ENCODE measurements around the gene SNURF.
"Not testable (repeated sequence)": the region's sequence is repeated elsewhere in the genome, so short reads cannot be mapped to it uniquely, and the experiment has no call there.

The SNURF gene

GRCh38 chr15:24954783-24955530 is at the start of gene SNURF, which contains the start of gene SNRPN:
TSS of gene SNURF (plus strand) at chr15:24954987. CDS start at chr15:24955049, 62 bp downstream.
TSS of gene SNRPN (plus strand) at chr15:24954987. CDS start at chr15:24974454, 19,467 bp downstream.
- peak; percentile 69 for DNase-seq (ENCODE audit: low read depth)

GRCh38 chr15:24916305-24917009 is 38.3 kb upstream of the SNURF start:
- no peak for DNase-seq (ENCODE audit: low read depth)

GRCh38 chr15:24917431-24917830 is 37.4 kb upstream of the SNURF start:
- DNase-seq (ENCODE audit: low read depth): no peak

GRCh38 chr15:24919446-24919845 is 35.3 kb upstream of the SNURF start:
- no peak for DNase-seq (ENCODE audit: low read depth)

GRCh38 chr15:24922781-24923180 is 32.0 kb upstream of the SNURF start:
- not testable (repeated sequence) for DNase-seq (ENCODE audit: low read depth)

GRCh38 chr15:24924153-24924552 is 30.6 kb upstream of the SNURF start:
- no peak for DNase-seq (ENCODE audit: low read depth)

- DNase-seq (ENCODE audit: low read depth): no peak
Measured at GRCh38 chr15:24924621-24925020, 30.2 kb upstream of the SNURF start.

GRCh38 chr15:24931874-24932732 is 22.7 kb upstream of the SNURF start:
- DNase-seq (ENCODE audit: low read depth): not testable (repeated sequence)

- DNase-seq (ENCODE audit: low read depth): no peak
Measured at GRCh38 chr15:24933716-24934115, 21.1 kb upstream of the SNURF start.

- not testable (repeated sequence) for DNase-seq (ENCODE audit: low read depth)
Measured at GRCh38 chr15:24938224-24938623, 16.6 kb upstream of the SNURF start.

GRCh38 chr15:24940236-24940635 is 14.6 kb upstream of the SNURF start:
- DNase-seq (ENCODE audit: low read depth): no peak

GRCh38 chr15:24943361-24943760 is 11.4 kb upstream of the SNURF start:
- no peak for DNase-seq (ENCODE audit: low read depth)

- no peak for DNase-seq (ENCODE audit: low read depth)
Measured at GRCh38 chr15:24944954-24945353, 9.8 kb upstream of the SNURF start.

- DNase-seq (ENCODE audit: low read depth): no peak
Measured at GRCh38 chr15:24945711-24946110, 9.1 kb upstream of the SNURF start.

GRCh38 chr15:24948495-24948894 is 6.3 kb upstream of the SNURF start:
- DNase-seq (ENCODE audit: low read depth): no peak

GRCh38 chr15:24955531-24955921 is 739 bp downstream of the SNURF start:
- DNase-seq (ENCODE audit: low read depth): no peak

GRCh38 chr15:24956111-24956838 is 1.5 kb downstream of the SNURF start:
- DNase-seq (ENCODE audit: low read depth): peak; percentile 80

- DNase-seq (ENCODE audit: low read depth): no peak
Measured at GRCh38 chr15:24957691-24958090, 2.9 kb downstream of the SNURF start.

GRCh38 chr15:24961967-24962366 is 7.2 kb downstream of the SNURF start:
- no peak for DNase-seq (ENCODE audit: low read depth)

GRCh38 chr15:24962880-24963279 is 8.1 kb downstream of the SNURF start:
- DNase-seq (ENCODE audit: low read depth): no peak

GRCh38 chr15:24966364-24967103 is 11.7 kb downstream of the SNURF start:
- no peak for DNase-seq (ENCODE audit: low read depth)
